ENCODE results near the gene ERCC6. TPM values are rescaled to one million over a fixed set of nuclear protein-coding genes. Genes with fewer than 3 reads are reported as not detected.

Gene ERCC6
- total RNA-seq, 1 experiment from 2014 or later, result 64.4 TPM

- DNase-seq (ENCODE audit: unreplicated experiment), result no peak
- no peak overlapping the region for H3K27ac Mint-ChIP-seq (ENCODE audit: low read depth, unreplicated experiment)
Observed at GRCh38 chr10:49518566-49518965, 20.4 kb downstream of the ERCC6 start.

GRCh38 chr10:49516216-49516970 is 22.5 kb downstream of the ERCC6 start:
- H3K27me3 Mint-ChIP-seq (ENCODE audit: insufficient read depth, unreplicated experiment), result no peaks in the 10 kb centered on the region
- intact Hi-C loops (cut with micrococcal nuclease), result loop anchor here (5.0 to 10.0 kb wide), 2 partner anchors 964 to 1152 kb away; no protein-coding TSS in a partner anchor
- no peaks in the 10 kb centered on the region for H3K9me3 Mint-ChIP-seq (ENCODE audit: unreplicated experiment)
- no peaks in the 10 kb centered on the region for H3K4me1 Mint-ChIP-seq (ENCODE audit: insufficient read depth, unreplicated experiment)
- DNase-seq (ENCODE audit: unreplicated experiment), result no peak
- H3K36me3 Mint-ChIP-seq (ENCODE audit: insufficient read depth, unreplicated experiment), result peaks cover 73% of the 10 kb centered on the region
- ChIA-PET CTCF (interaction anchor here (0.7 to 2.2 kb wide), 6 partner anchors 11 to 491 kb away, joined by 3 to 9 read pairs (median 4); no protein-coding TSS in a partner anchor), POLR2A (interaction anchor here (0.6 to 1.1 kb wide), 4 partner anchors 8 to 472 kb away, joined by 3 to 4 read pairs (median 3); no protein-coding TSS in a partner anchor)
- no TSS peak for BruUV-seq (replicated peaks)
- TF ChIP-seq CTCF (IDR thresholded peaks at IDR 0.05; ENCODE audit: unreplicated experiment), result no peak
- no peak overlapping the region for H3K4me3 Mint-ChIP-seq (ENCODE audit: unreplicated experiment)
- H3K27ac Mint-ChIP-seq (ENCODE audit: low read depth, unreplicated experiment), result no peak overlapping the region

More at GRCh38 chr10:49518566-49518965, 20.4 kb downstream of the ERCC6 start:
- Mint-ChIP-seq H3K4me3 (ENCODE audit: unreplicated experiment) (no peak overlapping the region), H3K27me3 (ENCODE audit: insufficient read depth, unreplicated experiment) (no peaks in the 10 kb centered on the region), H3K9me3 (ENCODE audit: unreplicated experiment) (no peaks in the 10 kb centered on the region), H3K4me1 (ENCODE audit: insufficient read depth, unreplicated experiment) (no peaks in the 10 kb centered on the region), H3K36me3 (ENCODE audit: insufficient read depth, unreplicated experiment) (peaks cover 78% of the 10 kb centered on the region)
- no peak for TF ChIP-seq CTCF (IDR thresholded peaks at IDR 0.05; ENCODE audit: unreplicated experiment)
- no TSS peak for BruUV-seq (replicated peaks)
- ChIA-PET CTCF (interaction anchor here (0.6 to 4.4 kb wide), 9 partner anchors 12 to 861 kb away, joined by 3 to 50 read pairs (median 3); no protein-coding TSS in a partner anchor), POLR2A (interaction anchor here (1.0 to 1.9 kb wide), 3 partner anchors 19 to 860 kb away, joined by 3 to 10 read pairs (median 4); partner anchors contain the start of gene ERCC6)
- intact Hi-C loops (cut with micrococcal nuclease), result loop anchor here (2.0 to 10.0 kb wide), 3 partner anchors 860 to 1154 kb away; no protein-coding TSS in a partner anchor

GRCh38 chr10:49512121-49512809 is 26.7 kb downstream of the ERCC6 start:
- Mint-ChIP-seq H3K36me3 (ENCODE audit: insufficient read depth, unreplicated experiment) (peaks cover 53% of the 10 kb centered on the region), H3K4me3 (ENCODE audit: unreplicated experiment) (no peak overlapping the region), H3K9me3 (ENCODE audit: unreplicated experiment) (no peaks in the 10 kb centered on the region), H3K27ac (ENCODE audit: low read depth, unreplicated experiment) (peak overlapping the region; percentile 49), H3K4me1 (ENCODE audit: insufficient read depth, unreplicated experiment) (peaks cover 6% of the 10 kb centered on the region), H3K27me3 (ENCODE audit: insufficient read depth, unreplicated experiment) (no peaks in the 10 kb centered on the region)
- peak; percentile 43 for DNase-seq (ENCODE audit: unreplicated experiment)
- POLR2A ChIA-PET, result no interaction called here
- TF ChIP-seq CTCF (IDR thresholded peaks at IDR 0.05; ENCODE audit: unreplicated experiment), result peak; percentile 60
- CTCF ChIA-PET, result interaction anchor here (0.6 to 3.5 kb wide), 27 partner anchors 10 to 961 kb away, joined by 3 to 20 read pairs (median 5); partner anchors contain the start of gene ERCC6
- BruUV-seq (replicated peaks), result no TSS peak
- intact Hi-C loops (cut with micrococcal nuclease), result loop anchor here (10.0 kb wide), 1 partner anchor 1147 kb away; no protein-coding TSS in a partner anchor
